Measurements from ENCODE around the gene LRMDA.

DNA sequence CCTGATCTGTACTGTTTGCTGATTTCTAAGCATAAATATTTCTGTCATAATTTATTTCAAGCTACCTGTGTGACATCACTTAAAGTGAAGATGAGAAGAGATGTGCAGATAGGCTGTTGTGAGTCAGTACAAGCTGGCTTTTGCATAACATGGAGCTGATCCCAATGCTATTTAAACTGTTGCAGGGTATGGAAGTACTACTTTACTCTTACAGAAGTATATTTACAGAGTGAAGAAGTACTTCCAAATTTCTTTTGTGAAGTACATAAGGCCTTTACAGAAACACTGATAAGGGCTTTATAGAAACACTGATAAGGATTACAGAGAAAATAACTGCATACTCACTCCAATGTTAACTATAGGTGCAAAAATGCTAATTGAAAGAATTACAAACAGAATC, 911.6 kb downstream of the LRMDA start:
- TF ChIP-seq, protein P1, sequence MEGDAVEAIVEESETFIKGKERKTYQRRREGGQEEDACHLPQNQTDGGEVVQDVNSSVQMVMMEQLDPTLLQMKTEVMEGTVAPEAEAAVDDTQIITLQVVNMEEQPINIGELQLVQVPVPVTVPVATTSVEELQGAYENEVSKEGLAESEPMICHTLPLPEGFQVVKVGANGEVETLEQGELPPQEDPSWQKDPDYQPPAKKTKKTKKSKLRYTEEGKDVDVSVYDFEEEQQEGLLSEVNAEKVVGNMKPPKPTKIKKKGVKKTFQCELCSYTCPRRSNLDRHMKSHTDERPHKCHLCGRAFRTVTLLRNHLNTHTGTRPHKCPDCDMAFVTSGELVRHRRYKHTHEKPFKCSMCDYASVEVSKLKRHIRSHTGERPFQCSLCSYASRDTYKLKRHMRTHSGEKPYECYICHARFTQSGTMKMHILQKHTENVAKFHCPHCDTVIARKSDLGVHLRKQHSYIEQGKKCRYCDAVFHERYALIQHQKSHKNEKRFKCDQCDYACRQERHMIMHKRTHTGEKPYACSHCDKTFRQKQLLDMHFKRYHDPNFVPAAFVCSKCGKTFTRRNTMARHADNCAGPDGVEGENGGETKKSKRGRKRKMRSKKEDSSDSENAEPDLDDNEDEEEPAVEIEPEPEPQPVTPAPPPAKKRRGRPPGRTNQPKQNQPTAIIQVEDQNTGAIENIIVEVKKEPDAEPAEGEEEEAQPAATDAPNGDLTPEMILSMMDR (IDR thresholded peaks at IDR 0.05): no peak
- TF ChIP-seq EP300 (IDR thresholded peaks at IDR 0.05): no peak
- no peak for TF ChIP-seq POLR2A (IDR thresholded peaks at IDR 0.05)

Measured in sigmoid colon (tissue), 4 donors.